HG03135 (cell line): ENCODE measurements around the gene SYT13.

Experiments
- ATAC-seq: cut with Tn5 transposase; IDR thresholded peaks from one replicate; pipeline ENCODE4 v1.9.1; 2021; ENCODE audit warnings: mild to moderate bottlenecking, moderate library complexity; ENCODE audit not compliant: unreplicated experiment

The SYT13 gene

DNA sequence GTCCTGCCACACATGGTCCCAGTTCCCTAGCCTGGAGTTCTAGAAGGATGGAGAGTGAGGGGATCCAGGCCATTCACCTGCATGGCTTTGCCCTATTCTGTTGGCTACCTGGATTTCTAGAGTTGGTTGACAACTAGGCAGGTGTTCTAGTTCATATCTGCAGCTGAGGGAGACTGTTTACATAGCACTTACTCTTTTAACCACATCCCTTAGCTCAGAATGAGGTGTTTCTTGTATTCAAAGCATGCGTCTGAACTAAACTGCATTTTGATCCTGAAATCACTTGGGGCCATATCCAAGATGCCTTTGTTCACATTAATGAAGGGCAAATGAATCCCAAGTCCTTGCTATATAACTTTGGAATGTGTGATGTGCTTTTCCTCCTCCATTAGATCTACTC is 60.9 kb downstream of the SYT13 start:
- no peak for ATAC-seq

DNA sequence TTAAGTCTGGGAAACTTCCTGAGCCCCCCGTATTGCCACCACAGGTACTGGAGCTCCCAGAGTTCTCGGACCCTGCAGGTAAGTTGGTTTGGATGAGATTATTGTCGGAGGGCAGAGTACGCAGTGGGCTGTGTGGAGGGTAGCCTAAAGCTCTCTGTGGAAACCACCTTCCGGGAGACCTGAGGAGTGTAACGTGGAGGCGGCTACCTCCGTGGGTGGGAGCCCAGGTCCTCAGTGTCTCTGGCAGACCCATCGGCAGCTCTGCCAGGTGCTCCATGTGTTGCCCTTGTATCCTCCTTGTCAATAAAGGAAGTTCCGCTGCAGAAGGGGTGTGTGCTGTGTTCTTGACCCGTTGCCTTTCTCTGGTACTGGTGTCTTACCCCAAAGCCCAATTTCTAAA is 61.4 kb downstream of the SYT13 start:
- no peak for ATAC-seq

DNA sequence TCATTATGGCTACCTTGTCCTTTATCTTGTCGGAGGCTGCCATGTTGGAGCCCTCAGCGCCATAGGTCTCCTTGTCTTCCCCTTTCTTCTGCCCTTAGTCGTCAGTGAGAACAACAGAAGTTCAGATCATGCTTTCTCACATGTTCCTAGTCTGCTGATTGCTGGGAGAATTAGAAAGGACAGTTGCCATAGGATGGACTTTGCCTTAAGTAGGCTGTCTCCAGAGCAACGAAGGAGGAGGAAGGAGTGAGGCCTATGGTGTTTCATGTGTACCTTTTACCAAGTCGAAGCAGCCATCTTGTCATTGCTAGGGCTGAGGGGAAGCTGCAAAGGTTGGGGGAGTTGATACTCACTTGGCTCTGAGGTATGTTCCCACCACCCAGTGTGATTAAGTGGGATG is 62.6 kb downstream of the SYT13 start:
- ATAC-seq = no peak

DNA sequence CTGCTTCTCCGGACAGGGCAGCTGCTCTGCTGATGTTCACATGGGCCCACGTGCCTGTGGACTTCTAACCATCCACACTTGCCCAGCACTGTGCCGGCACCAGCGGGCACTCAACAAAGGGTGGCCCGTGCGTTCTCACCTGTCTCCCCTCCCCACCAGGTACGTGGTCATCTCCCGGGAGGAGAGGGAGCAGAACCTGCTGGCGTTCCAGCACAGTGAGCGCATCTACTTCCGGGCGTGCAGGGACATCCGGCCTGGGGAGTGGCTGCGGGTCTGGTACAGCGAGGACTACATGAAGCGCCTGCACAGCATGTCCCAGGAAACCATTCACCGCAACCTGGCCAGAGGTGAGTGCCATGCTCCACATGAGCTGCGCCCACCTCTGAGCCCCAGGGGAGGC is 66.7 kb downstream of the SYT13 start:
- ATAC-seq = no peak

DNA sequence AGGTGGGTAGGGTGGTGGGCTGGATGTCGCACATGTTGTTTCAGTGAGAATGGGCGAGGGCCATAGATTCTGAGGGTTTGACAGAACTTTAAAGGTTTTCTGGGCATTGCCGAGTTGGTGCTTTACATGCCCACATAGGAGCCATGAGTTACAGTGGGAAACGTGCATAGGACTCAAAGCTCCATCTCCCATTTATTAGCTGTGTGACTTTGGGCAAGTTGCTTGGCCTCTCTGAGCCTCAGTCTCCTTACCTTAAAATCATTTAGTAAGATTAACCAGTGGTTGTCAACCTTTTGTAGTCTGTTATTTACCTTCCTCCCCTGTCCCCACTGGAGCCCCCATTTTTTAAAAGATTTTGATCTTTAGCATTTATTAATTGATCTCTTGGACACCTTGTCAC is 67.4 kb downstream of the SYT13 start:
- no peak for ATAC-seq

DNA sequence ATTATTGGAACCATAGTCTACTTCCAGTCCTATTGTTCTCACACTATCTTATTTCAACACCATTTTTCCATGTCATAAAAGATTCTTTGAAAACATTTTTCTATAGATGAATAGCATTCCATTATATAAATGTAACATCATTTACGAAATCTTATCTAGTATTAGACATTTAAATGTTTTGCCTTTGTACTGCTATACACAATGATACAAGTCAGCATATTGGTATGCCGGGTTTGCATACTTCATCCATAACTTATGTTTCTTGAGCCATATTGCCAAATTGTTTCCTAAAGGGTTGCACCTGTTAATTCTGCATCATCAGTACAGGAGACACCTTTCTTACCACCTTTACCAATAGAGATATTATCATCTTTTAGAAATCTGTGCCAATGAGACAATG is 68.2 kb downstream of the SYT13 start:
- ATAC-seq = no peak

DNA sequence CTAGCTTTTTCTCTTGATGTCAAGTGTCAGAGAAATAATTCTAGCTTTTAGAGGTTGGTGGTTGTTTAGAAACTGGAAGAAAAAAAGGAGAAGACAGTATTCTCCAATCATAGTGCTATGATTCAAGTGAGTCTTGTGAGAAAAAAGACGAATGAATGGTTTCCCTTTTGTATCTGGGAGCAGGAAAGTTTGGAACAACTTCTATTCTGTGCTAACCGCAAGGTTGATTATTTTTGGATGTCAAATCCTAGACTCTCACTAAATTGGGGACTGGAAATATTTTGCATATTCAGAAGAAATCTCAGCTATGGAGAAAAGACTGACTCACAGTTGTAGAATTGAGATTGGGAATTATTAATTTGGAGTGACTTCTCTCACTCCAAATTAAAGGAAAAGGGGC is 69.2 kb downstream of the SYT13 start:
- no peak for ATAC-seq

DNA sequence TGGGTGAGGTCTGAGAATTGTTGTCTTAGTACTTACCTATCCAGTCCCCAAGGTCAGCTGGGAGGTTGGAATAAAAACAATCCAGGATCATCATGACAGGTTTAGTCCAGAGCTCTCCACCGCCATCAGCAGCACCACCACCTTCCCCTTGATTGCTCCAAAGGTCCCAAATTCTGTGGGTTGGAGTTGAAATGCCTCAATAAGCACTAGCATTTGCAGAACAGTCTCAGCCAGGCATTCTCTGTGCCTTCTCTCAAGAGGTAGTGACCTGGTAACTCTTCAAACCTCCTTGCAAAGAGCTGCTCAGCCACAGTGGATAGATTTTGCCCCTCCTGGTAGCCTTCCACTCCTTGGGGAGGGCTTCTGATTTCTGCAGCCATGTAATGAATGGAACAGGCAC is 70.1 kb downstream of the SYT13 start:
- no peak for ATAC-seq

DNA sequence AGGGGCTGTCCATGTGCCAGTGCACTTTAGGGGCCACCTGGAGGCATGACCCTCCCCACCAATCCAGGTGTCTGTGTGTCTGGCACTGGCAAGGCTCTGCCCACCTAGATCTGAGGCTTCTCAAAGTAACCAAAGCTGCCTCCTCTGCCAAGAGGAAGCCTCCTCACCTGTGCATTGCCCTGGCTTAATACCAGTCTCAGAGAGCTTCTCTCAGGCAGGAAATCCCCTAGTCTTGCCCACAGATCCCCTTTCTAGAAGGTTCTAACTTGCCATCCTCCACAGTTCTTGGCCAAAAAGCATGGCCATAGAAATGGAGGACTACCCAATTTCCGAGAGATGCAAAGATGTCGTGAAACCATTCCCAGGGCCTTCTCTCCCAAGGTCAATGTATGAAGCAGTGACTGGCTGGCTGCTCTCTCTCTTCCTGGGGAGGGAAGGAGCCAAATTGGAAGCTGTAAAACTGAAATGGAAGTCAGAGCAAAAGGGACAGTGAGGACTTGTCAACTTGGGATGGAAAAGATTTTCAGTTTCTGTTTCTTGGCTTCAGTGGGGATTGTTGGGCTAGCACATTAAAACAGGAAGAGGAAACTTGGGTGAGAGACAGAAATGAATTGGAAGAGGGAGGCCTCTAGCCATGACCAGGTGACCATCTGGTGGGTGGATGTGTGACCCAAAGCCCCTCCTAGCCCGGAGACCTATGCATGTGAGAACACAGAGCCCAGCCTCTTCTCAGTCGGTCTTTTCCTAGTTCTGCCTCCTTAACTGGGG is 70.9 kb downstream of the SYT13 start:
- no peak for ATAC-seq

DNA sequence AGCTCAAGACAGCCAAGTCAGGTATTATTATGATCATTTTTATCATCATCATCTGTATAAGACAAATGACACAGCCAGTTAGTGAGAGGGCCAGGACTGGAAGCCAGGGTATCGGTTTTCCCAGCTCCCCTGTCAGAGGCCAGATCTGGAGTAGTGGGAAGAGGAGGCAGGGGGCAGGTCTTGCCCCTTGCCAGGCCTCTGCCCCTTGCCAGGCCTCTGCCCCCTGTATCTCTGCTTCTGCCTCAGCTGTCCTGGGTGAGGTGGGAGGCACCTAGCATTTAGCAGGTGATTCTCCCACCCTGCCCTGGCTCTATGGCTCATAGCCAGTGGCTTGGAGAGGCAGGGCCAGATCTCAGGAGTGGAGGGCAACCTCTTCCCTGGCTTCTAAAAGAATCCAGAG is 72.4 kb downstream of the SYT13 start:
- no peak for ATAC-seq

DNA sequence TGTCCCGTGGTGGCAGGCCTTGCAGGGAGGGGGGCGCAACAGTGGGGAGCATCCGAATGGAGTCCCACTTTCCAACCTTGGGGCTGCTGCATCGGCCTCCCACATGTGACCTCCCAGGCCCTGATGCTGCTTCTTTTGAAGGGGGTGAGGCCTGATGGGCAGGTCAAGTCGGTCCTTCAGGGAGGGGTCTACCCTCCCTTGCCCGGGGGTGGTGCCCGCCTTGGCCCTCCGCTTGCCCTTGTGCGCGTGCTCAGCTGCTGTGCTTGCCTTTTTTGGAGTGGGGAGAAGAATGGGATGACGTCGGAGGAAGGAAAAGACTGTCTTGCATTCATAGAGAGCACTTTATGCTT is 72.8 kb downstream of the SYT13 start:
- no peak for ATAC-seq

DNA sequence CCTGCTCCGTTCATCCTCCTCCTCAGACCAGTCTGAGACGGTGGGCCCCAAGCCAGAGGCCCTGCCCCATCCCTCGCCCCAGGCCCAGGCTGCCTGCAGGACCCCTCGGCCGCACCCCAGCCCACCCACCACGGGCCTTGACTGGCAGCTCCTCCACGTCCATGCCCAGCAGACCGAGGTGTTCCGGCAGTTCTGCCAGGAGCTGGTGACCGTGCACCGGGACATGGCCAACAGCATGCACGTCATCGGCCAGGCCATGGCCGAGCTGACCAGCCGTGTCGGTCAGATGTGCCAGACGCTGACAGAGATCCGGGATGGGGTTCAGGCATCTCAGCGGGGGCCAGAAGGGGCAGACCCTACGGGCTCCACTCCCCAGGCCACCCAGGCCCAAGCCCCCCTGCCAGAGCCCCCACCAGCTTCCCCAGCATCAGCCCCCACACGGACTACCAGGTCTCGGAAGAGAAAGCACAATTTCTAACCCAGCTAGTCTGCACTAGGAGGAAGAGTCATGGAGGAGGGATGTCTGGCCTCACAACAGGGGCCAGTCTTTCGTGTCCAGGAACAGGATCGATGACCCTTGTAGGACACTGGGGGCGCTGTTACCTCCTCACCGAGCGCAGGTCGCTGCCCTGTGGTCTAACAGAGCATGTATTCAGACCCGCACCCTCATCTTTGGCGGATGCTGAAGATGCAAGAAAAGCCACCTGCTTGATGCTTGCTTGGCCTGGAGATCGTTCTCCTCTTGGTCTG is 73.4 kb downstream of the SYT13 start:
- ATAC-seq = no peak

DNA sequence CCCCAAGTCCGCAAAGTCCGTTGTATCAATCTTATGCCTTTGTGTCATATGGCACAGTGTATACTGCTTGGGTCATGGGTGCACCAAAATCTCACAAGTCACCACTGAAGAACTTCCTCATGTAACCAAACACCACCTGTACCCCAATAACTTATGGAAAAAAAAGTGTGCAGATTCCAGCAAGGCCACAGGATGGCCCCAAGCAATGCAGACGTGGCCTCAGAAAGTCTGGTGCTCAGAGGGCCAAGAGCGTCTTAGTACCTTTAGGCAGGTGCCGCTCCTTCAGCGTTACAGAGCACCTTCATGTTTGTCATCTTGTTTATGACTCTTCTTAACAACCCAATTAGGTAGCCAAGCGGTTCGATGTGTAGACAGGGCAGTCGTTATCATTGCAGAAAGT is 74.4 kb downstream of the SYT13 start:
- no peak for ATAC-seq

DNA sequence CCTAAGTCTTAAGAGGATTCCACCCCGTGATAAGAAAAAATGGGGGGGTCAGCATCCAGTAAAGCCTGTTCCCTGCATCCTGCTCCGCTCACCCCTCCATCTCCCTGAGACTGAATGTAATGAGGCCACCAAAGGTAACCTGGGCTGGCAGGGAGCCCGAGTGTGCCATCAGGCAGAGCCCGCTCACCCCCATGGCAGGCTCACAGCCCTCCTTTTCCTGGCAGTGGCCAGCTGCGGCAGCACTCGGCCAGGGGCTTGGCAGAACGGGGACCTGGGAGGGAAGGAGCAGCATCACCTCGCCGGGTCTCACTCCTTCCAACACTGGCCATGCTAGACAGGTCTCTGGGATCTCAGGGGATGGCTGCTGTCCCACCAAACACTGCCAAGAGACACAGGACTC is 75.3 kb downstream of the SYT13 start:
- ATAC-seq = no peak

DNA sequence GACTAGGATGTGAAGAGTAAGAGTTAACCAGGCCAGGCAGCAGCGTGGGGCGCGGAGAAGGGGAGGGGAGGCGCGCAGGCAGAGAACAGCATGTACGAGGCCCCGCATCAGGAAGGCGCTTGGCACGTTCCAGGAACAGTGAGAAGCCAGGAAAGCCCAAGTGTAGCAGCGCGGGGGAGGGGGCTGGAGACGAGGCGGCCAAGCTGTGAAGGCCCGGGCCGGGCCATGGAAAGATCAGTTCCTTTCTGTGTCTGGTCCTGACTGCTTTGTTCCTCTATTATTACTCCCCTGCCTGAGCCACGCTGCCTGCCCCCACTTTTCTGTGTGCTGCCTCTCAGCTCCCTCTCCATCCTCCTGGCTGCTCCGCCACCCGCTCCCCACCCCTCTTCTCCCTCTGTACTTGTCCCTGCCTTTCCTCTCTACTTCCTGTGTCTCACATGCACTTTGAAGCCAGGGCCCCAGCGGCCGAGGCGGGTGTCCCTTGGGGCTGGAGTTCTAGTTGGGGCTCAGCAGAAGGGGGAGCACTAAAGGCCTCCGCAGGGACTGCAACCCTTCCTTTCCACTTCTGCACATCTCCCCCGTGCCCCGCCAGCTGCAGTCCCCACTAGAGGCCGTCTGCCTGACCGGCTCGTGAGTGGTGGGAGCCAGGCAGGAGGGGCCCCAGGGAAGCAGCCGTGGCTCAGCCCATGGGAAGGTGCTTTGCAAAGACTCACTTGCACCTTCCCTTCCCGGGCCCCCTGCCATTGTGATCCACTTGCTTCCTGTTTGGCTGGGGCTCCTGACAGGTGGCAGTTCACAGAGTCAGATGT is 76.0 kb downstream of the SYT13 start:
- ATAC-seq = no peak

DNA sequence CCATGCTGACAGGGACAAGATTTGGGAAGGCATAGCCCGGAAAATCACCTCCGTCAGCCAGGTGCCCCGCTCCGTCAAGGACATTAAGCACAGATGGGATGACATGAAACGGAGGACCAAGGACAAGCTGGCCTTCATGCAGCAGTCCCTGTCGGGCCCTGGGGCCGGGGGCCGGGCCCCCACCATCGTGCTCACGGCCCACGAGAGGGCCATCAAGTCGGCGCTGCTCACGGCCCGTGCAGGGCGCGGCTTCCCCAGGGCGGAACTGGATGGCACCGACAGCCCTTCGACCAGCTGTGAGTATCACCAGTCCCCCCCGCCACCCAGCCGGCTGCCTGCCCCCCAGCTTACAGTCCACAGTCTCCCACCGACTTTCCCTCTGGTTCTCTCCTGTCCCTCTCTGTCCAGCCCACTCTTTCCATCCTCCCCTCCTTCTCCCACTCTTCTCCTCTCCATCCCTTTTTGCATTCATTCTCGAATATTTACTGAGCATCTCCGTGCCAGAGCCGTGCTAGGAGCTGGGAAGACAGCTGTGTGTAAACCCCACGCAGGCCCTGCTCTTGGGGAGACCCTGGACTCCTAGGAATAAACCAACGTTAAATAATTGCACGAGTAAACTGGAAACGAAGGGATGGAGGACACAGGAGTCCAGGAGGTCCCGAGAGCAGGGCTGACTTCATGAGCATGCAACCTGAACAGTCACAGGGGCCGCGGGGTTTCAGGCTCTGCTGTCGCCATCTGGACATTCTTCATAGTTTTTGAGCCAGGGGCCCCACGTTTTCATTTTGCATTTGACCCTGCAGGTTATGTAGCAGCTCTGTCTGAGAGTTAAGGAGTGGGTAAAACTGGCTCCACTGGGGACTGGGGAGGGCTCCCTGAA is 76.9 kb downstream of the SYT13 start:
- no peak for ATAC-seq

DNA sequence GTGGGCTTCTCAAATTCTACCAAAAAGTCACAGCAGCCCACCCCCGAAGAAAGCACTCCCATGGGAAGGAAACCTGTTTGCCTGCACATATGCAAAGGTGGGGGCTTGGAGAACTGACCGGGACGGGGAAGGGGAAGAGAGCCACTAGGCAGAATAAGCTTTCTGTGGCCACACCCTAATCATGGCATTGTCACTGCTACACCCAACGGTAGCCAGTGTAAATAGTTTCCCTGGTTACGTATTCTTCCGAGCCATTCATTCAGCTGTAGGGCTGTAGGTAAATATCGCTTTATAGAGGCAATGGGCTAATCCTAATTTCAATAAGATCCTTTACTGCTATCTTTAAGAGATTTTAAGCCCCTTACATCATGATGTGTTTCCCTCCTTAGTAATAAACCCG is 78.0 kb downstream of the SYT13 start:
- ATAC-seq = no peak

DNA sequence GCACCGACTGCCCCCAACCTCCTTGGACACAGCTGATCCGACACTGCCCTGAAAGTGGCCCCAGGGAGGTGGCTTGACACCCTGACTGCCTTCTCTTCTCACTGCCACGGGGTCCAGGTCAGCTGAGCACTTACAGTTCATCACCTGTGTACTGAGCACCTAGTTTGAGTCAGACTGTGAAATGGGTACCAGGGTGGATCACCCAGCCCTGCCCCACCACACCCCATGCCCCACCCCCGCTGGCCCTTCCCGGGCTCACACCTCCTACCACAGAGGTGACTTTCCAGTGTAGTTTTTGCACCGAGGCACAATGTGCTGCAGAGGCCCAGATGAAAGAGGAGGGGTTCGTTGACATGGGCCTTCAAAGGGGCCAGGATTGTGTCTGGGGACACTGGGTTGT is 80.2 kb downstream of the SYT13 start:
- no peak for ATAC-seq

DNA sequence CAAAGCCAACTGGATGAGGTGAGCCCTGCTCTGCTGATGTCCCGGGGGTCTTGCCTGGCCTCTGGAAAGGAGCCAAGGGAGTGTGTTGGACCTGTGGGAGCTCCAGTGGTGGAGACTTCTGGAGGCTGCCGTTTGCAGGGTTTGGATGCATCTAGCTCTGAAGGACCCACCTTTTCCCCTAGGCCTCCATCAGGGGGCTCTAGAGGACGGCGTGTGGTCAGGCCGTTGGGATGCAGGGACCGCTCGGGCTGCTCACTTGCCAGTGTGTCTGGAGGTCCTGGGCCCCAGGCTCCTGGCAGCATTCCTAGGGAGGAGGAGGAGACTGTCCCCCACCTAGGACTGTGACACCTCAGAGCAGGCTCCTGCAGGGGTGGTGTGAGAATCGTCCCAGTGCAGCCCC is 81.4 kb downstream of the SYT13 start:
- ATAC-seq = no peak

DNA sequence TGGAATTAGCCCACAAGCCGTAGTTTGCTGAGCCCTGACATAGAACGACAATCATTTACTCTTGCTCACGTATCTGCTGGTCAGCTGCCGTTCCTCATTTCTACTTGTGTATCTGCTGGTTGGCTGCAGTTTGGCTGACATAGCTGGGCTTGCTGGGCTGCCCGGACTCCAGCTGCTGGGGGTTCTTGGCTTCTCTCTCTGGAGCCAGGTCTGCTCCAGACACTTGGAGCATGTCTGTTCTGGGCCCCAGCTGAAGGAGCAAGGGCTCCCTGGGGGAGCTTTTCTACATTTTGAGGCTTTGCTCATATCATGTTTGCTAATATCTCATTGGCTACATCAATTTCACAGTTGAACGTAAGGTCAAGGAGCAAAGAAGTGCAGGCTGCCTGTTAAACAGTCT is 92.4 kb downstream of the SYT13 start:
- ATAC-seq = no peak
